GM12878 (cell line): Measurements from ENCODE around the gene CWC27. TPM values are rescaled to one million over a fixed set of nuclear protein-coding genes. Genes with fewer than 3 reads are reported as not detected.

ENCODE experiments used
- ATAC-seq: fragments of 200-7000 bp; cut with Tn5 transposase; 3 replicates; pipeline ENCODE4 v1.9.1; 2020; ENCODE audit warnings: mild to moderate bottlenecking, moderate library complexity
- BruUV-seq: library from RNA; stranded (reverse); fragments of 400-500 nt; replicated peaks from 2 replicates; lab custom pipeline; 2021; lab: Mats Ljungman, UMichigan
- CTCF ChIA-PET: fragments of 300-600 bp; sonication (Branson Sonifier 250); formaldehyde crosslinking; extraction: SDS; loops from one replicate; lab custom pipeline; 2021; ENCODE audit warnings: inconsistent platforms; lab: Yijun Ruan, JAX
- POLR2A ChIA-PET: fragments of 350-600 bp; formaldehyde crosslinking; extraction: SDS; loops from one replicate; lab custom pipeline; 2021; ENCODE audit warnings: inconsistent platforms; lab: Charles Lee
- RAD21 ChIA-PET: fragments of 300-600 bp; sonication (Branson Sonifier 250); formaldehyde crosslinking; loops from one replicate; lab custom pipeline; 2023; ENCODE audit warnings: antibody characterized with exemption; ENCODE audit not compliant: unreplicated experiment; lab: Charles Lee
- SMC1A ChIA-PET: fragments of 300-600 bp; sonication (Branson Sonifier 250); formaldehyde crosslinking; loops from one replicate; lab custom pipeline; 2023; ENCODE audit not compliant: unreplicated experiment, uncharacterized antibody; lab: Charles Lee
- DNase-seq: peaks from one replicate; pipeline ENCODE4 v3.0.0-alpha.2; 2011; ENCODE audit warnings: low read depth, low spot score
- FAIRE-seq: peaks from 3 replicates; lab custom pipeline; 2011; peaks lifted over from hg19 to GRCh38; lab: Jason Lieb, UNC
- H2AFZ ChIP-seq: 2 replicates; pipeline ENCODE4 v1.6.0; 2011; ENCODE audit warnings: low read depth, low read length, control low read depth; ENCODE audit not compliant: control insufficient read depth
- H3K27ac ChIP-seq: 2 replicates; pipeline ENCODE4 v1.5.1; 2011; ENCODE audit warnings: control low read depth; ENCODE audit not compliant: control insufficient read depth, insufficient read depth
- H3K27me3 ChIP-seq, 2 experiments: replicated peaks in 1 of 2; 2 replicates each; pipeline versions ENCODE4 v1.6.0 to v1.6.1; 2011; ENCODE audit warnings: low read length in 1 of 2; ENCODE audit not compliant: control insufficient read depth in 2 of 2, insufficient read depth in 2 of 2
- H3K36me3 ChIP-seq, 2 experiments: 2 replicates each; pipeline ENCODE4 v1.5.1; 2011; ENCODE audit warnings: low read length in 1 of 2; ENCODE audit not compliant: control insufficient read depth in 2 of 2, insufficient read depth in 2 of 2
- H3K4me1 ChIP-seq: 2 replicates; pipeline ENCODE4 v1.6.1; 2011; ENCODE audit warnings: mild to moderate bottlenecking, low read length, moderate library complexity, mixed read lengths; ENCODE audit not compliant: control insufficient read depth, insufficient read depth
- H3K4me2 ChIP-seq: 2 replicates; pipeline ENCODE4 v1.6.0; 2011; ENCODE audit warnings: control low read depth; ENCODE audit not compliant: control insufficient read depth, insufficient read depth
- H3K4me3 ChIP-seq: fragments of 200-600 bp; sonication (generic); 2 replicates; pipeline ENCODE4 v1.5.1; 2016
- H3K79me2 ChIP-seq: 2 replicates; pipeline ENCODE4 v1.6.0; 2011; ENCODE audit warnings: low read length; ENCODE audit not compliant: control insufficient read depth, insufficient read depth
- H3K9ac ChIP-seq: 2 replicates; pipeline ENCODE4 v1.8.0; 2011; ENCODE audit warnings: low read length, control low read depth, mixed read lengths; ENCODE audit not compliant: control insufficient read depth, insufficient read depth
- H3K9me3 ChIP-seq: replicated peaks from 3 replicates; pipeline ENCODE4 v1.5.1; 2011; ENCODE audit warnings: mild to moderate bottlenecking, low read length; ENCODE audit not compliant: control insufficient read depth, insufficient read depth
- H4K20me1 ChIP-seq: 2 replicates; pipeline ENCODE4 v1.6.0; 2011; ENCODE audit not compliant: control insufficient read depth, insufficient read depth
- CTCF ChIP-seq, 3 experiments: IDR thresholded peaks in 2 of 3; conservative IDR thresholded peaks in 1 of 3; 2 replicates each; pipeline ENCODE4 v1.5.1; 2011; ENCODE audit warnings: low read depth in 3 of 3, low read length in 3 of 3, mild to moderate bottlenecking in 3 of 3, control low read depth in 2 of 3, moderate library complexity in 2 of 3, inconsistent platforms in 1 of 3, mixed read lengths in 1 of 3; ENCODE audit not compliant: control insufficient read depth in 2 of 3, insufficient read depth in 1 of 3; ENCODE audit errors: extremely low read depth in 1 of 3
- EP300 ChIP-seq, 2 experiments: fragments of 150-350 bp in 1 of 2; IDR thresholded peaks; 2 replicates each; pipeline ENCODE4 v1.6.1; 2011 to 2012; ENCODE audit warnings: low read depth in 2 of 2, low read length in 2 of 2, borderline replicate concordance in 1 of 2, improper control_type of control experiment in 1 of 2, inconsistent platforms in 1 of 2; ENCODE audit not compliant: control insufficient read depth in 1 of 2
- HDAC2 ChIP-seq: fragments of 200-600 bp; sonication (generic); IDR thresholded peaks from 2 replicates; pipeline ENCODE4 v1.6.1; 2017
- JUND ChIP-seq: IDR thresholded peaks from 2 replicates; pipeline ENCODE4 v1.6.1; 2012; ENCODE audit warnings: low read depth, mild to moderate bottlenecking, low read length, improper control_type of control experiment, moderate library complexity
- MYC ChIP-seq: IDR thresholded peaks from 2 replicates; pipeline ENCODE4 v1.6.1; 2011; ENCODE audit warnings: mild to moderate bottlenecking, low read length, moderate library complexity, inconsistent platforms; ENCODE audit not compliant: insufficient read depth, insufficient replicate concordance, insufficient read length, severe bottlenecking
- NBN ChIP-seq: fragments of 450-650 bp; IDR thresholded peaks from 2 replicates; pipeline ENCODE4 v1.6.1; 2016
- RAD21 ChIP-seq: IDR thresholded peaks from 2 replicates; pipeline ENCODE4 v1.6.1; 2011; ENCODE audit warnings: mild to moderate bottlenecking, low read depth, low read length, moderate library complexity; ENCODE audit not compliant: insufficient read depth
- SIX5 ChIP-seq: IDR thresholded peaks from 2 replicates; pipeline ENCODE4 v1.6.1; 2011; ENCODE audit warnings: mild to moderate bottlenecking, low read depth, low read length, moderate library complexity; ENCODE audit not compliant: severe bottlenecking
- SMC3 ChIP-seq: IDR thresholded peaks from 2 replicates; pipeline ENCODE4 v1.6.1; 2011; ENCODE audit warnings: low read length, improper control_type of control experiment, borderline replicate concordance
- SREBF2 ChIP-seq: IDR thresholded peaks from 2 replicates; pipeline ENCODE4 v1.6.1; 2012; ENCODE audit warnings: mild to moderate bottlenecking, low read length
- TCF3 ChIP-seq: IDR thresholded peaks from 2 replicates; pipeline ENCODE4 v1.6.1; 2012; ENCODE audit warnings: low read depth, mild to moderate bottlenecking, low read length, borderline replicate concordance; ENCODE audit not compliant: insufficient read depth
- ZNF622 ChIP-seq: fragments of 450-650 bp; IDR thresholded peaks from 2 replicates; pipeline ENCODE4 v1.6.1; 2017; ENCODE audit warnings: mild to moderate bottlenecking, inconsistent platforms
- in situ Hi-C: fragments of 300-500 bp; cut with MboI; formaldehyde crosslinking; loops from 9 replicates; pipeline ENCODE4 v1.14.3; 2018; ENCODE audit warnings: mixed read lengths
- intact Hi-C: fragments of 100-400 bp; cut with micrococcal nuclease; formaldehyde crosslinking; loops from one replicate; pipeline ENCODE4 v1.14.2; 2022; ENCODE audit not compliant: unreplicated experiment
- polyA plus RNA-seq, 11 experiments: library from polyadenylated mRNA; depleted of rRNA in 4 of 11; unstranded in 6 of 11; stranded (reverse) in 5 of 11; fragments of >200 nt; fragmentation: Nextera tagmentation in 4 of 11; fragmentation: Illumina TruSeq in 1 of 11; extraction: Ambion mirVana in 4 of 11; extraction: Trizol in 1 of 11; gene quantifications; 1 replicate in 1 of 11; 2 replicates in 10 of 11; pipeline versions ENCODE4 v1.2.1 to v1.2.3, GENCODE V29; 2011 to 2016; ENCODE audit warnings: inconsistent platforms in 2 of 11, missing spikeins in 2 of 11, low read depth in 1 of 11
- total RNA-seq, 4 experiments: library from RNA; depleted of rRNA in 3 of 4; stranded (reverse); fragments of >200 nt in 3 of 4; fragmentation: Illumina TruSeq in 1 of 4; extraction: Trizol in 1 of 4; gene quantifications; 2 replicates each; pipeline versions ENCODE4 v1.2.1 to v1.2.3, GENCODE V29; 2013 to 2021

Gene CWC27
- total and polyA plus RNA-seq, 10 of the 15 experiments (the other 5 are each of a cell fraction or from before 2014, with no cell fraction given): 21.7 to 61.9 (median 47.0) TPM

- Histone ChIP-seq H3K4me1 (no peaks in the 10 kb centered on the region), H2AFZ (no peak overlapping the region), H3K27me3 (no peaks in the 10 kb centered on the region), H4K20me1 (no peaks in the 10 kb centered on the region), H3K9me3 (peaks cover 7% of the 10 kb centered on the region; the same call in 2 of the 3 replicates), H3K9ac (no peak overlapping the region), H3K27ac (no peak overlapping the region), H3K36me3 (no peaks in the 10 kb centered on the region), H3K4me2 (no peak overlapping the region), H3K79me2 (no peaks in the 10 kb centered on the region), H3K4me3 (no peak overlapping the region)
- ChIA-PET RAD21 (interaction anchor here (0.7 to 7.0 kb wide), 11 partner anchors 12 to 523 kb away, joined by 3 to 104 read pairs (median 3); partner anchors contain the start of gene ADAMTS6), POLR2A (no interaction called here), CTCF (interaction anchor here (0.7 to 7.8 kb wide), 15 partner anchors 10 to 525 kb away, joined by 3 to 123 read pairs (median 4); partner anchors contain the start of gene ADAMTS6), SMC1A (interaction anchor here (0.6 to 7.1 kb wide), 15 partner anchors 8 to 523 kb away, joined by 3 to 88 read pairs (median 4); partner anchors contain the start of gene ADAMTS6)
- ATAC-seq: peak; percentile 61
- intact Hi-C loops: loop anchor here (1.0 to 10.0 kb wide), 5 partner anchors 143 to 524 kb away; no protein-coding TSS in a partner anchor
- TF ChIP-seq HDAC2 (no peak), NBN (no peak), CTCF (IDR thresholded peaks at IDR 0.05 in 2 of 3, conservative IDR thresholded peaks at IDR 0.05 in 1 of 3; ENCODE audit: control insufficient read depth in 2 of 3, extremely low read depth in 1 of 3, insufficient read depth in 1 of 3, low read depth in 3 of 3, low read length in 3 of 3) (peak in 2 of 3 experiments; percentile 36 to 49; a peak in 4 of 6 replicates), RAD21 (peak; percentile 86), TCF3 (no peak), SREBF2 (no peak), SMC3 (peak; percentile 80), JUND (no peak), SIX5 (no peak), EP300 (IDR thresholded peaks at IDR 0.05; ENCODE audit: borderline replicate concordance in 1 of 2, control insufficient read depth in 1 of 2, low read depth in 2 of 2, low read length in 2 of 2) (no peak), ZNF622 (no peak), MYC (no peak)
- no TSS peak for BruUV-seq
- in situ Hi-C loops: no loop called here
- no peak for DNase-seq
- peak; percentile 68 for FAIRE-seq
These were observed 190.1 kb downstream of the CWC27 start for GRCh38 chr5:64958757-64959391.
